ENCODE measurements around the gene ZAP70. TPM values are rescaled to one million over a fixed set of nuclear protein-coding genes. Genes with fewer than 3 reads are reported as not detected.

The ZAP70 gene
- total RNA-seq, 6 experiments from 2014 or later = 0.74 to 2.1 (median 1.4) TPM

DNA sequence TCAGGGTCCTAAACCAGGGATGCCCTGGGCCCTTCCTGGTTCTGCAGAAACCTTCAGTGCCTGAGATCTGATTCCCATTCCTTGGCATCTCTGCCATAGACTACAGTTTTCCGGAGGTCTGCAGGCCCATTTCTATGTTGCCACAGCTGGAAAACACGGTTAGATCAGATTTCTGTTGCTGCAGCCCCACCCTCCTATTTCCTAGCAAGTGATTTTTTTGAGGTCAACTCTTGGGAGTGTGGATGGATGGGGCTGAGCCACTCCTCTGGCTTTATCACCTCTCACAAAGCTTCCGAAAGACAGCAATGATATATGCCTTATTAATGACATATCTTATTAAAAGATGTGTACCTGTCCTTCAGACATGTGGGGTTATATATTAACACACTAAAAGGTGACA lies 56.3 kb downstream of the ZAP70 start:
- TF ChIP-seq, protein P1, sequence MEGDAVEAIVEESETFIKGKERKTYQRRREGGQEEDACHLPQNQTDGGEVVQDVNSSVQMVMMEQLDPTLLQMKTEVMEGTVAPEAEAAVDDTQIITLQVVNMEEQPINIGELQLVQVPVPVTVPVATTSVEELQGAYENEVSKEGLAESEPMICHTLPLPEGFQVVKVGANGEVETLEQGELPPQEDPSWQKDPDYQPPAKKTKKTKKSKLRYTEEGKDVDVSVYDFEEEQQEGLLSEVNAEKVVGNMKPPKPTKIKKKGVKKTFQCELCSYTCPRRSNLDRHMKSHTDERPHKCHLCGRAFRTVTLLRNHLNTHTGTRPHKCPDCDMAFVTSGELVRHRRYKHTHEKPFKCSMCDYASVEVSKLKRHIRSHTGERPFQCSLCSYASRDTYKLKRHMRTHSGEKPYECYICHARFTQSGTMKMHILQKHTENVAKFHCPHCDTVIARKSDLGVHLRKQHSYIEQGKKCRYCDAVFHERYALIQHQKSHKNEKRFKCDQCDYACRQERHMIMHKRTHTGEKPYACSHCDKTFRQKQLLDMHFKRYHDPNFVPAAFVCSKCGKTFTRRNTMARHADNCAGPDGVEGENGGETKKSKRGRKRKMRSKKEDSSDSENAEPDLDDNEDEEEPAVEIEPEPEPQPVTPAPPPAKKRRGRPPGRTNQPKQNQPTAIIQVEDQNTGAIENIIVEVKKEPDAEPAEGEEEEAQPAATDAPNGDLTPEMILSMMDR (IDR thresholded peaks at IDR 0.05) = no peak
- TF ChIP-seq POLR2A (IDR thresholded peaks at IDR 0.05) = no peak
- Histone ChIP-seq H3K36me3 (peaks cover 0 to 39% (median 12%) of the 10 kb centered on the region in 4 donors), H3K4me1 (no peaks in the 10 kb centered on the region)

GRCh38 chr2:97770445-97770844 lies 57.1 kb downstream of the ZAP70 start:
- H3K4me3 ChIP-seq = no peak overlapping the region
- intact Hi-C loops (cut with DNase I) = no loop called here
- no peak for TF ChIP-seq POLR2A (IDR thresholded peaks at IDR 0.05)
- TF ChIP-seq, protein P1 (IDR thresholded peaks at IDR 0.05) = no peak
- H3K27ac ChIP-seq = no peak overlapping the region
- ATAC-seq (no peak), DNase-seq (no peak)
- H3K4me1 ChIP-seq = no peaks in the 10 kb centered on the region
- WGBS (ENCODE audit: insufficient coverage, low coverage, low lambda C conversion rate, missing lambda C conversion rate) = 61% methylated on average over 4 of the region's 4 CpGs
- H3K27me3 ChIP-seq = no peaks in the 10 kb centered on the region
- H3K36me3 ChIP-seq = peaks cover 0 to 39% (median 7%) of the 10 kb centered on the region in 4 donors
- H3K9me3 ChIP-seq = no peaks in the 10 kb centered on the region

More for the DNA sequence above, 56.3 kb downstream of the ZAP70 start:
- WGBS (ENCODE audit: insufficient coverage, low coverage, low lambda C conversion rate, missing lambda C conversion rate) = 82% methylated on average over 3 of the region's 3 CpGs
- no peaks in the 10 kb centered on the region for H3K27me3 ChIP-seq
- DNase-seq (no peak), ATAC-seq (no peak)
- no peak overlapping the region for H3K4me3 ChIP-seq
- H3K9me3 ChIP-seq = no peaks in the 10 kb centered on the region
- intact Hi-C loops (cut with DNase I) = no loop called here
- no peak overlapping the region for H3K27ac ChIP-seq

- Histone ChIP-seq H3K27me3 (no peaks in the 10 kb centered on the region), H3K4me3 (no peak overlapping the region), H3K9me3 (no peaks in the 10 kb centered on the region), H3K4me1 (no peaks in the 10 kb centered on the region), H3K27ac (no peak overlapping the region), H3K36me3 (peaks cover 0 to 31% (median 2%) of the 10 kb centered on the region in 4 donors)
- DNase-seq (no peak), ATAC-seq (peak in 2 of 4 donors; percentile 43 to 46)
- intact Hi-C loops (cut with DNase I) = no loop called here
- WGBS (ENCODE audit: insufficient coverage, low coverage, low lambda C conversion rate, missing lambda C conversion rate) = 66% methylated on average over 7 of the region's 7 CpGs
- TF ChIP-seq, protein P1 (IDR thresholded peaks at IDR 0.05) = peak in 1 of 4 donors; percentile 12
- TF ChIP-seq POLR2A (IDR thresholded peaks at IDR 0.05) = no peak
Observed at GRCh38 chr2:97774425-97774824, 61.0 kb downstream of the ZAP70 start.

- no peaks in the 10 kb centered on the region for H3K27me3 ChIP-seq
- H3K27ac ChIP-seq = no peak overlapping the region
- DNase-seq (no peak), ATAC-seq (no peak)
- H3K4me1 ChIP-seq = no peaks in the 10 kb centered on the region
- H3K4me3 ChIP-seq = no peak overlapping the region
- H3K9me3 ChIP-seq = no peaks in the 10 kb centered on the region
- intact Hi-C loops (cut with DNase I) = no loop called here
- TF ChIP-seq POLR2A (IDR thresholded peaks at IDR 0.05) = no peak
- TF ChIP-seq, protein P1 (IDR thresholded peaks at IDR 0.05) = no peak
- WGBS (ENCODE audit: insufficient coverage, low coverage, low lambda C conversion rate, missing lambda C conversion rate) = 97% methylated on average over 6 of the region's 11 CpGs
- peaks cover 0 to 31% (median 2%) of the 10 kb centered on the region in 4 donors for H3K36me3 ChIP-seq
Observed at GRCh38 chr2:97775074-97775473, 61.7 kb downstream of the ZAP70 start.

- Histone ChIP-seq H3K27ac (no peak overlapping the region), H3K27me3 (no peaks in the 10 kb centered on the region), H3K4me3 (no peak overlapping the region), H3K4me1 (no peaks in the 10 kb centered on the region), H3K36me3 (peaks cover 0 to 16% (median 0%) of the 10 kb centered on the region in 4 donors), H3K9me3 (no peaks in the 10 kb centered on the region)
- DNase-seq (no peak), ATAC-seq (no peak)
- intact Hi-C loops (cut with DNase I) = no loop called here
- TF ChIP-seq POLR2A (IDR thresholded peaks at IDR 0.05) = no peak
- TF ChIP-seq, protein P1 (IDR thresholded peaks at IDR 0.05) = no peak
- WGBS (ENCODE audit: insufficient coverage, low coverage, low lambda C conversion rate, missing lambda C conversion rate) = 100% methylated on average over 1 of the region's 4 CpGs
Observed at GRCh38 chr2:97779141-97779540, 65.8 kb downstream of the ZAP70 start.

Measured in right lobe of liver (tissue), 6 donors.